Lower leg skin (tissue), 3 donors: ENCODE measurements around the gene INIP.

Experiments used
- POLR2A ChIP-seq, 2 donors: fragments of 450-650 bp; IDR thresholded peaks; one replicate each; pipeline ENCODE4 v1.6.1; 2016 to 2017; ENCODE audit warnings: antibody characterized with exemption in 2 of 2, mild to moderate bottlenecking in 1 of 2, moderate library complexity in 1 of 2
- TF ChIP-seq, protein P1 (sequence below), 3 donors: fragments of 450-650 bp; IDR thresholded peaks; one replicate each; pipeline ENCODE4 v1.5.1; 2016; ENCODE audit warnings: antibody characterized with exemption in 3 of 3, mild to moderate bottlenecking in 3 of 3, moderate library complexity in 2 of 3

DNA sequence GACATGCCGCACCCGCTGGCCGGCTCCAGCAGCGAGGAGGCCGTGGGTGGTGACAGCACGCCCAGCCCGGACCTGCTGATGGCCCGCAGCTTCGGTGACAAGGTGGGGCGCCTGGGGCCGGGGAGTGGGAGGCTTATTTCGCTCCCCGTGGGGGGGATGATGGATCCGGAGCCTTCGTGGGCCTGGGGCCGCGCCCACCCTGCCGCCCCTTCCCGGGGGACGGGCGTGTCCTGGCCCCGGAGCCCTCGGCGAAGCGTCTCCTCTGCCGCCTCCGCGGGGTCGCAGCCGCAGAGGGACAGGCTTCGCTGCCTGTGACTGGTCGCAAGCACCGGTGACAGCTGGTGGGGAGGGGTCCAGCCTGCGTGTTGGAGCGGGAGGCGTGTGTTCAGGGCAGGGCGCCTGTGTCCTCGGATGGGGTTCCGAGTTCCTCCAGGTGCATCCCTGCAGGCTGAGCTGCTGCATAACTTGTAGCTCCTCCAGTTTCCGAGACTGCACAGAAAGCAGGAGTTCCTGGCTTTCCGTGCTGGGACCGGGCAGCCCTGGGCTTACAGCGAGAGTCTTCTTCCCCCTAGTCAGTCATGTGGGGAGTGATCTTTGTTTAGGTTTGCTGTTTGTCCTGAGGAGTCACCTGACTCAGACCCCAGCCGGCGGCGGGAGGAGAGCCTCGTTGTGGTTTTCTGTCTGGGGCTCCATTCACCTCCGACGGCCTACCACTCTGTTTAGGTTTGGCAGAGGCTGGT lies 33.3 kb upstream of the INIP start:
- TF ChIP-seq, protein P1, sequence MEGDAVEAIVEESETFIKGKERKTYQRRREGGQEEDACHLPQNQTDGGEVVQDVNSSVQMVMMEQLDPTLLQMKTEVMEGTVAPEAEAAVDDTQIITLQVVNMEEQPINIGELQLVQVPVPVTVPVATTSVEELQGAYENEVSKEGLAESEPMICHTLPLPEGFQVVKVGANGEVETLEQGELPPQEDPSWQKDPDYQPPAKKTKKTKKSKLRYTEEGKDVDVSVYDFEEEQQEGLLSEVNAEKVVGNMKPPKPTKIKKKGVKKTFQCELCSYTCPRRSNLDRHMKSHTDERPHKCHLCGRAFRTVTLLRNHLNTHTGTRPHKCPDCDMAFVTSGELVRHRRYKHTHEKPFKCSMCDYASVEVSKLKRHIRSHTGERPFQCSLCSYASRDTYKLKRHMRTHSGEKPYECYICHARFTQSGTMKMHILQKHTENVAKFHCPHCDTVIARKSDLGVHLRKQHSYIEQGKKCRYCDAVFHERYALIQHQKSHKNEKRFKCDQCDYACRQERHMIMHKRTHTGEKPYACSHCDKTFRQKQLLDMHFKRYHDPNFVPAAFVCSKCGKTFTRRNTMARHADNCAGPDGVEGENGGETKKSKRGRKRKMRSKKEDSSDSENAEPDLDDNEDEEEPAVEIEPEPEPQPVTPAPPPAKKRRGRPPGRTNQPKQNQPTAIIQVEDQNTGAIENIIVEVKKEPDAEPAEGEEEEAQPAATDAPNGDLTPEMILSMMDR (IDR thresholded peaks at IDR 0.05), result no peak
- TF ChIP-seq POLR2A (IDR thresholded peaks at IDR 0.05), result no peak
